Common myeloid progenitor, CD34-positive (primary cell): ENCODE results near the gene GRID1.

ENCODE experiments used
- CTCF ChIA-PET: fragments of 350-600 bp; sonication (Branson Sonifier 250); formaldehyde crosslinking; loops from one replicate; lab custom pipeline; 2021; ENCODE audit warnings: antibody characterized with exemption; lab: Charles Lee
- POLR2A ChIA-PET: fragments of 350-600 bp; sonication (Branson Sonifier 250); formaldehyde crosslinking; loops from one replicate; lab custom pipeline; 2021; ENCODE audit warnings: antibody characterized with exemption; lab: Charles Lee
- DNase-seq, 3 donors: peaks; one replicate each; pipeline versions ENCODE4 v3.0.0 to v3.0.0-alpha.2; 2013
- H3K27ac ChIP-seq, 2 experiments: 1 replicate in 1 of 2; 2 replicates in 1 of 2; pipeline ENCODE4 v1.7.0; 2013; ENCODE audit warnings: inconsistent platforms in 2 of 2, low read length in 2 of 2, mild to moderate bottlenecking in 2 of 2, low read depth in 1 of 2, moderate library complexity in 1 of 2; ENCODE audit not compliant: severe bottlenecking in 2 of 2, insufficient read depth in 1 of 2, poor library complexity in 1 of 2
- H3K27me3 ChIP-seq, 5 experiments: replicated peaks in 2 of 5; 1 replicate in 3 of 5; 2 replicates in 2 of 5; pipeline versions ENCODE4 v1.6.1 to v1.7.0; 2013; ENCODE audit warnings: low read length in 4 of 5, mild to moderate bottlenecking in 2 of 5, moderate library complexity in 2 of 5, inconsistent platforms in 1 of 5; ENCODE audit not compliant: insufficient read depth in 5 of 5, control insufficient read depth in 4 of 5
- H3K36me3 ChIP-seq, 4 experiments: 1 replicate in 2 of 4; 2 replicates in 2 of 4; pipeline versions ENCODE4 v1.6.1 to v1.7.0; 2013; ENCODE audit warnings: low read length in 3 of 4, control low read depth in 1 of 4, mild to moderate bottlenecking in 1 of 4; ENCODE audit not compliant: control insufficient read depth in 4 of 4, insufficient read depth in 4 of 4
- H3K4me1 ChIP-seq, 4 experiments: 1 replicate in 3 of 4; 2 replicates in 1 of 4; pipeline versions ENCODE4 v1.6.1 to v1.7.1; 2013; ENCODE audit warnings: low read length in 3 of 4, mild to moderate bottlenecking in 3 of 4, control low read depth in 1 of 4, inconsistent platforms in 1 of 4, moderate library complexity in 1 of 4; ENCODE audit not compliant: control insufficient read depth in 4 of 4, insufficient read depth in 4 of 4; ENCODE audit errors: control extremely low read depth in 1 of 4
- H3K4me3 ChIP-seq, 7 experiments: 1 replicate in 4 of 7; 2 replicates in 3 of 7; pipeline versions ENCODE4 v1.5.1 to v1.7.0; 2013; ENCODE audit warnings: mild to moderate bottlenecking in 7 of 7, low read length in 6 of 7, moderate library complexity in 6 of 7, inconsistent platforms in 2 of 7, low read depth in 2 of 7, control low read depth in 1 of 7; ENCODE audit not compliant: insufficient read depth in 4 of 7, control insufficient read depth in 1 of 7; ENCODE audit errors: extremely low read depth in 1 of 7
- H3K9me3 ChIP-seq, 5 experiments: 1 replicate in 4 of 5; 2 replicates in 1 of 5; pipeline versions ENCODE4 v1.6.1 to v1.7.1; 2013; ENCODE audit warnings: low read length in 4 of 5, mild to moderate bottlenecking in 2 of 5, inconsistent platforms in 1 of 5, low read depth in 1 of 5, moderate library complexity in 1 of 5; ENCODE audit not compliant: control insufficient read depth in 4 of 5, insufficient read depth in 2 of 5; ENCODE audit errors: control extremely low read depth in 1 of 5
- WGBS: methylation state at CpG from one replicate; pipeline ENCODE4 v1.1.5; 2013; ENCODE audit not compliant: insufficient coverage; 5-methylcytosine and 5-hydroxymethylcytosine counted together

GRID1 gene

DNA sequence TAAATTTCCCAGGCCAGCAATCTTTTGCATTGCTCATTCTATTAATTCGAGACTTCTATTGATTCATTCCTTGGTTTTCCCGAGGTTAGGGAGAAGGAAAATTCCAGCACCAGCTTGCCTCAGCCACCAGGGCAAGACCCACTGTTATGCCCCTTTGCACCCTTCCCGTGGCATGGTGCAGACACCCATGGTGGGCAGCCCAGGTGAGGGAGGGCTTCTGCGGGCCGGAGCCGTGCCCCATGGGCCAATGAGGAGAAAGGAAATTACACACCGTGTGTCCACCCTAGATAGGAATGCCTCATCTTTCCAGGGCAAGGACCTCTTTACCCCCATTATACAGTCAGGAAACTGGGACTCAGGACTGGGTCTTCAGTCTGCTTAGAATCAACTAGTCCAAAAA, 4.5 kb upstream of the GRID1 start:
- Histone ChIP-seq H3K27ac (no peak overlapping the region), H3K27me3 (peaks cover 2 to 70% (median 43%) of the 10 kb centered on the region in 5 experiments)
- CTCF ChIA-PET: interaction anchor here (0.8 to 2.6 kb wide), 5 partner anchors 10 to 26 kb away, joined by 3 to 16 read pairs (median 3); no protein-coding TSS in a partner anchor

DNA sequence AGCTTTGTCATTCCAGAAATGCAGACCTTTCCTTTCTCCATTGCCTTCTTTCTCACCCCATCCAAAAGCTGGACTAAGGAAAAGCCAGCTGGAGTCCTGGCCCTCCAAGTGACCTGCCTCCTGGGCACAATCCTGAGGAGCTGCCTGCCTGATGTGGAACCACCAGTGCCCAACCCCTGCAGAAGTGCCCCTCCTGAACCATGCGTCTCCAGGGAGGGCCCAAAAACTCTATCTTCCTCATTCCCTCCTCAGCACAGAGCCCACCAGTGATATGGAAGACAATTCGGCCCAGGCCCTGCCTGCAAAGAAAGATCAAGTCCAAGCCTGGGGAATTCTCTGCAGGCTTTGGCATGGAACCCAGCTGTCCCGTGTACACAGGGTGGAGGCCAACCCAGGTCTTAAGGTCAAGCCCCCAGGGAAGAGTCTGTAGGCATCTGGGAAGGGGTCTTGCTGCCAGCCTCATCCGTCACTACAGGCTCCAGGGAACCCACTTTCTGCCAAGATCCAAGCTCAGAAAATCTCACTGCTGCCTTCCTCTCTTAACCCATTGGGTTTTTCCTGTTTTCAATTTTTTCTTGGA, 3.5 kb upstream of the GRID1 start:
- no peak for DNase-seq
- no peak overlapping the region for H3K27ac ChIP-seq
- H3K27me3 ChIP-seq: peaks cover 0 to 75% (median 46%) of the 10 kb centered on the region in 5 experiments
- H3K36me3 ChIP-seq: no peaks in the 10 kb centered on the region
- WGBS: 85% methylated on average over 2 of the region's 4 CpGs
- no peak overlapping the region for H3K4me3 ChIP-seq
- ChIA-PET POLR2A (no interaction called here), CTCF (interaction anchor here (0.9 to 2.6 kb wide), 4 partner anchors 9 to 25 kb away, joined by 3 to 16 read pairs (median 6); no protein-coding TSS in a partner anchor)
- H3K9me3 ChIP-seq: no peaks in the 10 kb centered on the region
- peaks cover 0 to 23% (median 20%) of the 10 kb centered on the region in 4 experiments for H3K4me1 ChIP-seq

More for the DNA sequence above, 4.5 kb upstream of the GRID1 start:
- Histone ChIP-seq H3K4me3 (no peak overlapping the region), H3K36me3 (no peaks in the 10 kb centered on the region), H3K9me3 (no peaks in the 10 kb centered on the region), H3K4me1 (peaks cover 0 to 13% (median 10%) of the 10 kb centered on the region in 4 experiments)
- 94% methylated on average over 4 of the region's 7 CpGs for WGBS
- POLR2A ChIA-PET: no interaction called here
- no peak for DNase-seq

GRCh38 chr10:86368987-86369386, 2.4 kb upstream of the GRID1 start:
- Histone ChIP-seq H3K27me3 (peaks cover 0 to 81% (median 52%) of the 10 kb centered on the region in 5 experiments), H3K36me3 (no peaks in the 10 kb centered on the region), H3K9me3 (no peaks in the 10 kb centered on the region), H3K4me3 (no peak overlapping the region), H3K4me1 (peaks cover 0 to 32% (median 26%) of the 10 kb centered on the region in 4 experiments), H3K27ac (no peak overlapping the region)
- DNase-seq: no peak
- 93% methylated on average over 2 of the region's 2 CpGs for WGBS
- POLR2A ChIA-PET: no interaction called here
- CTCF ChIA-PET: interaction anchor here (1.3 to 2.6 kb wide), 3 partner anchors 13 to 19 kb away, joined by 5 to 16 read pairs (median 7); no protein-coding TSS in a partner anchor

DNA sequence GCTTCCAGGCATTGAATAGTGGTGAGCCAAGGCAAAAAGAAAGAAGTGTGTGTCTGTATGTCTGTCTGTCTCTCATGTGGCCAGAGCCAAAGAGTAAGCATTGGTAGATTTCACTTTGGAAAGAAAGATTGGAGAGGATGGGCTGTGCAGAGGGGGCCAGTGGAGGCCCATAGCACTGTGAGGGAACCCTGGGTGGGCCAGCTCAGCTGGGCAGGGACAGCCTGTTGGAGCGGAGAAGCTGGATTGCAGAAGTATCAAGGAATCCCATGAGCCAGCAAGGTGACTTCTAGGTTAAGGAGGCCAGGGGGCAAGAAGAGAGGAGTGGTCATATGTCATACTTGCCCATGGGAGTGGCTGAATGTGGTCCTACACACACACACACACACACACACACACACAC, 1.5 kb upstream of the GRID1 start:
- H3K27ac ChIP-seq: no peak overlapping the region
- no peak for DNase-seq
- peaks cover 0 to 91% (median 56%) of the 10 kb centered on the region in 5 experiments for H3K27me3 ChIP-seq
- H3K36me3 ChIP-seq: no peaks in the 10 kb centered on the region
- ChIA-PET POLR2A (no interaction called here), CTCF (interaction anchor here (0.8 to 1.2 kb wide), 5 partner anchors 8 to 23 kb away, joined by 3 to 4 read pairs (median 3); no protein-coding TSS in a partner anchor)
- no CpG with 5 or more reads among the region's 1 CpG for WGBS
- peaks cover 0 to 42% (median 35%) of the 10 kb centered on the region in 4 experiments for H3K4me1 ChIP-seq
- no peaks in the 10 kb centered on the region for H3K9me3 ChIP-seq
- H3K4me3 ChIP-seq: no peak overlapping the region

DNA sequence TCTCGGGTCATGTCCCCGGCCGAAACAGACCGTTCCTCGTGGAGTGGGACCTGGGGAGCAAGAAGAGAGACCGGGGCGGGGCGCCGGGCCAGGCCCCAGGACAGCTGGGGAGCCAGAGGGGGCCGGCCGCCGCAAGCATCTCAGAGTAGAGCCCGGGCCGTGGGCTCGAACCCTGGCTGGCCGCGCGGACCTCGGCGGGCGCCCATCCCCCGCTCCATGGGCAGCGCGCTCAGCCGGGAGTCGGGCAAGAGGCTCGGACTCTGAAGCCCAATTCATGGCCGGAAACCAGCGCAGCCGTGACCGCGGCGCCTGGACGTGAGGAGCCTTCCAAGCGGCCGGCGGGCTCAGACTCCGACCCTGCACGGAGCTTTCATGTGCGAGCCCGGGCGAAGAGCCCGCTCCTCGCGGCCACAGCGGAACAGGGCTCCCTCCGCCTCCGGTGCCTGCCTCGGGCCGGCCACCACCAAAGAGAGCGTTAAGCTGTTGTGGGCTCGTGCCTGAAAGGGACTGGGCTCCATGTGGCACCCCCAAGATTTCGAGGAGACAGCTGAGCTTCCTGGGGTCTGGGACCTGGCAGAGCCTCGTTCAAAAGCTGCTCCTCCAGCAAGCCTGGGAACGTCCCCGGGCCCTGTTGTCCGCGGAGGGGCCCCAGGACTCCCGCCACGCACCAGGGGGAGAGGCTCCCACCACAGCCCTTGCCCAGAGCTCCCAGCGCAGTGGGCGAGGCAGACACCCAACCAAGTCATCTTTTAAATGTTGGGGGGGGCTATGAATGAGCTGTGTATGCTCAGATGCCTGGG, 757 bp upstream of the GRID1 start:
- H3K4me1 ChIP-seq: peaks cover 0 to 47% (median 39%) of the 10 kb centered on the region in 4 experiments
- no peak for DNase-seq
- H3K36me3 ChIP-seq: no peaks in the 10 kb centered on the region
- H3K27ac ChIP-seq: no peak overlapping the region
- ChIA-PET POLR2A (no interaction called here), CTCF (interaction anchor here (0.8 to 1.8 kb wide), 6 partner anchors 9 to 22 kb away, joined by 3 to 6 read pairs (median 4); no protein-coding TSS in a partner anchor)
- WGBS: 7% methylated on average over 62 of the region's 62 CpGs
- no peaks in the 10 kb centered on the region for H3K9me3 ChIP-seq
- peak overlapping the region in 3 of 7 experiments; percentile 4 to 58 (median 55) for H3K4me3 ChIP-seq
- peaks cover 0 to 91% (median 62%) of the 10 kb centered on the region in 5 experiments for H3K27me3 ChIP-seq

DNA sequence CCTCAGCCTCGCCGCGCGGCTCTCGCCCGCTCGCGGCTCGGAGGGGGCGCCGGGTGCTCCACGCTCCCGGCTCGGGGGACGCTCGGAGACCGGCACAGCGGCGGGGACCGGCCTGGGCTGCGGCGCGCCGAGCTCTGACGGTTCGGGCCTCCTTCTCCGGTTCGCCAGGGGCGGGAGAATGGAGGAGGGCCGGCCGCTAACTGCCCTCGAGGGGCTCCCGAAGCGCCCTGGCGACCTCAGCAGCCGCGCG, 232 bp upstream of the GRID1 start:
- under 1% methylated on average over 34 of the region's 38 CpGs for WGBS
- ChIA-PET POLR2A (no interaction called here), CTCF (interaction anchor here (1.2 to 1.8 kb wide), 3 partner anchors 9 to 18 kb away, joined by 4 to 6 read pairs (median 4); no protein-coding TSS in a partner anchor)
- H3K4me1 ChIP-seq: peaks cover 0 to 47% (median 39%) of the 10 kb centered on the region in 4 experiments
- peak overlapping the region in 3 of 7 experiments; percentile 4 to 58 (median 55) for H3K4me3 ChIP-seq
- H3K36me3 ChIP-seq: no peaks in the 10 kb centered on the region
- H3K9me3 ChIP-seq: no peaks in the 10 kb centered on the region
- no peak for DNase-seq
- H3K27me3 ChIP-seq: peaks cover 0 to 91% (median 59%) of the 10 kb centered on the region in 5 experiments
- H3K27ac ChIP-seq: no peak overlapping the region
